ENCODE results near the gene KAT6B. TPM values are rescaled to one million over a fixed set of nuclear protein-coding genes. Genes with fewer than 3 reads are reported as not detected.

Gene KAT6B
- total and polyA plus RNA-seq, 8 donors, result 27.6 to 48.1 (median 42.3) TPM

GRCh38 chr10:74855439-74855838 lies 29.0 kb downstream of the KAT6B start:
- ATAC-seq, result no peak
- no peak overlapping the region for H3K4me3 ChIP-seq
- peak overlapping the region in 1 of 2 donors; percentile 15 for H3K27ac ChIP-seq
- H3K4me1 ChIP-seq, result peaks cover 13 to 43% of the 10 kb centered on the region in 2 donors
- H3K36me3 ChIP-seq, result no peaks in the 10 kb centered on the region
- H3K27me3 ChIP-seq, result no peaks in the 10 kb centered on the region
- intact Hi-C loops (cut with DNase I), result no loop called here
- no peak for DNase-seq
- no peak for TF ChIP-seq CTCF (IDR thresholded peaks at IDR 0.05)
- H3K9me3 ChIP-seq, result no peaks in the 10 kb centered on the region

GRCh38 chr10:74856940-74857339 lies 30.5 kb downstream of the KAT6B start:
- no peak for TF ChIP-seq CTCF (IDR thresholded peaks at IDR 0.05)
- no peak for ATAC-seq
- no peak for DNase-seq
- H3K27me3 ChIP-seq, result no peaks in the 10 kb centered on the region
- H3K27ac ChIP-seq, result no peak overlapping the region
- H3K4me3 ChIP-seq, result no peak overlapping the region
- no peaks in the 10 kb centered on the region for H3K36me3 ChIP-seq
- H3K9me3 ChIP-seq, result no peaks in the 10 kb centered on the region
- H3K4me1 ChIP-seq, result peaks cover 8 to 37% of the 10 kb centered on the region in 2 donors
- intact Hi-C loops (cut with DNase I), result no loop called here

- H3K36me3 ChIP-seq, result no peaks in the 10 kb centered on the region
- no peaks in the 10 kb centered on the region for H3K9me3 ChIP-seq
- H3K27ac ChIP-seq, result no peak overlapping the region
- DNase-seq (no peak), ATAC-seq (no peak)
- intact Hi-C loops (cut with DNase I), result no loop called here
- no peaks in the 10 kb centered on the region for H3K27me3 ChIP-seq
- H3K4me3 ChIP-seq, result no peak overlapping the region
- H3K4me1 ChIP-seq, result peaks cover 1 to 36% of the 10 kb centered on the region in 2 donors
- no peak for TF ChIP-seq CTCF (IDR thresholded peaks at IDR 0.05)
Observed at GRCh38 chr10:74857586-74857985, 31.2 kb downstream of the KAT6B start.

DNA sequence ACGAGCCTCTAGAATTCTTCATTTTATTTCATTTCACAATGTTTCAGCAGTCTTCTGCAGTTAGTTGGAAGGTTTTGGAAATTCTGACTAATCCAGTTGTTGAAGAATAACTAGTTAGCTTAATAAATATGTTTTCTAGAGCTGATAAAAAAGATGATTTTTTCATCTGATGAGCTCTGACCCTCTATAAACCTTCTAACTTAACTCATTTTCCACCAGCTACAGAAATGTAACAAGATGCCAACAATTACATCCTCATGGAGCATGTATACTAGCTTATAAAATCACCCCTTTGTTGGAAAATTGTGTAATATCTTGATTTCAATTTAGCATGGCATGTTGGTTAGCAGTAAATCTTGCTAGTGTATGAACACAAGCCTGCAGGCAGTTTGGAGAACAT lies 33.1 kb downstream of the KAT6B start:
- no peak for TF ChIP-seq CTCF (IDR thresholded peaks at IDR 0.05)
- no peaks in the 10 kb centered on the region for H3K36me3 ChIP-seq
- H3K27me3 ChIP-seq, result no peaks in the 10 kb centered on the region
- H3K4me3 ChIP-seq, result no peak overlapping the region
- intact Hi-C loops (cut with DNase I), result no loop called here
- no peaks in the 10 kb centered on the region for H3K9me3 ChIP-seq
- DNase-seq, result no peak
- peaks cover 0 to 35% of the 10 kb centered on the region in 2 donors for H3K4me1 ChIP-seq
- ATAC-seq, result no peak
- no peak overlapping the region for H3K27ac ChIP-seq

DNA sequence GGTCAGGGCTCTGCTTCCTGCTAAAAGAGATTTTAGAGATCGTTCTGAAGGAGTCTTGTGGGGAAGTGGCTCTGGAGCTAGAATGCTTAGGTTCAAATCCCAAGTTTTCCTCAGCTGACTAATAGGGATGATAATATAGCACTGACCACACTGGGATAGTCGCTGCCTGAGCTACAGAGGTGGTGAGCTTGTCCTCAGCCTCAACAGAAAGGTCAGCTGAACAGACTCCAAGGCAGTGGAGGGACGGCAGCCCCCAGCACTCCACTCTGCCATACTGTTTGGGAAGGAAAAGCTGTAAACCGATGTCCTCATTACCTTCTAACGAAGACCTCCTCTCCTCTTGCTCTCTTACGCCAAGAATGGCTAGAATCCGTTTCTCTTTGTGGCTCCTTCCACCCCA lies 36.2 kb downstream of the KAT6B start:
- H3K27me3 ChIP-seq, result no peaks in the 10 kb centered on the region
- peaks cover 0 to 23% of the 10 kb centered on the region in 2 donors for H3K4me1 ChIP-seq
- ATAC-seq, result no peak
- no peak for DNase-seq
- TF ChIP-seq CTCF (IDR thresholded peaks at IDR 0.05), result no peak
- intact Hi-C loops (cut with DNase I), result no loop called here
- H3K36me3 ChIP-seq, result no peaks in the 10 kb centered on the region
- no peaks in the 10 kb centered on the region for H3K9me3 ChIP-seq
- no peak overlapping the region for H3K27ac ChIP-seq
- no peak overlapping the region for H3K4me3 ChIP-seq

Data from left lung (tissue), 10 donors.